ENCODE measurements around the gene SNTA1. TPM values are rescaled to one million over a fixed set of nuclear protein-coding genes. Genes with fewer than 3 reads are reported as not detected.

The SNTA1 gene
- total and polyA plus RNA-seq, 2 of the 8 experiments (the other 6 are each of a cell fraction or from before 2014, with no cell fraction given): 4.5 to 8.0 TPM

DNA sequence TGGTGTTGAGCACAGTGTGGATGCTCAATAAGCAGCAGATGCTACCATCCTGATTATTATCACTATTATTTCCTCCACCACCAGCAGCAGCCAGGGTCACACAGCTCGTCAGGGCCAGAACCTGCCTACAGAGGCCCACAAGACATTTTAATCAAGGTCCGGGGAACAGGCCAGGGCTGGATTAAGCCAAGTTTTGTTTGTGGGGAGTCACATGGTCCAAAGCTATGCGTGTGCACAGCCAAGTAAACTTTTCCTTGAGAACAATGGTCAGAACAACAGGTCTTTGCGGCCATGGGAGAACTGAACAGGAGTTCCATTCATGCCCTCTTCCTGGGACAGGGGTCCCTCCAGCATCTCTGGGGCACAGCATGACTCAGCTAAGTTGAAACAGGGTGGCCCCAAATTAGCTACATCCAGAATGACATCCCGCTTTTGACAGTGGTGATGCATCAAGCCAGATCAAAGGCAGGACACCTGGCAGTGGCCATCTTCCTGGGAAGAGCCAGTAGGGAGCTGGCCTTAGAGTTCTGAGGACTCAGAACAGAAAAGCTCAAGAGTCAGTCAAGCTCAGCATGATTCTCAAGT lies 11.7 kb downstream of the SNTA1 start:
- H3K4me2 ChIP-seq (ENCODE audit: insufficient read depth in 1 of 2, low read depth in 2 of 2, low read length in 2 of 2): no peak overlapping the region
- no peak overlapping the region for H3K4me3 ChIP-seq (ENCODE audit: extremely low read depth in 1 of 4, insufficient read depth in 2 of 4, low read depth in 3 of 4, low read length in 4 of 4)
- H3K79me2 ChIP-seq (ENCODE audit: control insufficient read depth in 1 of 2, insufficient read depth in 2 of 2, low read length in 2 of 2): no peaks in the 10 kb centered on the region
- H3K23me2 ChIP-seq (ENCODE audit: low read depth, low read length): no peaks in the 10 kb centered on the region
- no peak overlapping the region for H3K4ac ChIP-seq (replicated peaks; ENCODE audit: insufficient read length, low read depth, low read length)
- H2BK12ac ChIP-seq (ENCODE audit: low read depth, low read length): no peak overlapping the region
- no peak overlapping the region for H2BK20ac ChIP-seq (ENCODE audit: low read length)
- no peaks in the 10 kb centered on the region for H3K79me1 ChIP-seq (ENCODE audit: low read depth, low read length)
- TF ChIP-seq, protein P1, sequence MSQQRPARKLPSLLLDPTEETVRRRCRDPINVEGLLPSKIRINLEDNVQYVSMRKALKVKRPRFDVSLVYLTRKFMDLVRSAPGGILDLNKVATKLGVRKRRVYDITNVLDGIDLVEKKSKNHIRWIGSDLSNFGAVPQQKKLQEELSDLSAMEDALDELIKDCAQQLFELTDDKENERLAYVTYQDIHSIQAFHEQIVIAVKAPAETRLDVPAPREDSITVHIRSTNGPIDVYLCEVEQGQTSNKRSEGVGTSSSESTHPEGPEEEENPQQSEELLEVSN (IDR thresholded peaks at IDR 0.05): no peak
- no peak for TF ChIP-seq POLR2A (IDR thresholded peaks at IDR 0.05; ENCODE audit: control extremely low read depth in 1 of 2, low read depth in 2 of 2, low read length in 2 of 2)
- no peak for TF ChIP-seq SP1 (IDR thresholded peaks at IDR 0.05; ENCODE audit: low read depth, low read length)
- TF ChIP-seq KDM1A (IDR thresholded peaks at IDR 0.05; ENCODE audit: borderline replicate concordance, low read length): no peak
- no peak for TF ChIP-seq KDM5A (IDR thresholded peaks at IDR 0.05; ENCODE audit: low read length)
- TF ChIP-seq BACH1 (IDR thresholded peaks at IDR 0.05; ENCODE audit: low read length): peak; percentile 10; the same call in 1 of the 2 replicates
- H2AFZ ChIP-seq (ENCODE audit: low read length): no peak overlapping the region
- POLR2A ChIA-PET (ENCODE audit: partially characterized antibody): interaction anchor here (1.2 kb wide), 1 partner anchor 12 kb away, joined by 3 read pairs; no protein-coding TSS in a partner anchor
- H3K36me3 ChIP-seq (ENCODE audit: control insufficient read depth in 2 of 4, insufficient read depth in 4 of 4, low read length in 3 of 4): no peaks in the 10 kb centered on the region
- no peak overlapping the region for H2AK5ac ChIP-seq (ENCODE audit: low read depth, low read length)
- no peak overlapping the region for H3K23ac ChIP-seq (ENCODE audit: insufficient read length)
- H3K27ac ChIP-seq (ENCODE audit: low read depth, low read length): no peak overlapping the region
- H3K14ac ChIP-seq (ENCODE audit: insufficient read length): no peak overlapping the region
- H4K8ac ChIP-seq (ENCODE audit: extremely low read depth, insufficient read depth, low read length): no peak overlapping the region
- no peaks in the 10 kb centered on the region for H4K20me1 ChIP-seq (replicated peaks in 1 of 2; ENCODE audit: control insufficient read depth in 1 of 2, insufficient read depth in 2 of 2, low read length in 2 of 2)
- no peaks in the 10 kb centered on the region for H3K9me3 ChIP-seq (ENCODE audit: insufficient read depth in 2 of 2, low read depth in 1 of 2, low read length in 1 of 2)
- no peak overlapping the region for H2BK5ac ChIP-seq (ENCODE audit: low read depth, low read length)
- no peak overlapping the region for H2BK15ac ChIP-seq (ENCODE audit: low read length)
- H3K18ac ChIP-seq (ENCODE audit: extremely low read depth, low read length): no peak overlapping the region
- H4K91ac ChIP-seq (replicated peaks; ENCODE audit: insufficient read length, low read length): no peak overlapping the region
- no peak overlapping the region for H3K9ac ChIP-seq (replicated peaks in 1 of 4; ENCODE audit: extremely low read depth in 1 of 4, low read depth in 3 of 4, low read length in 3 of 4)
- H3K56ac ChIP-seq (replicated peaks; ENCODE audit: insufficient read length, low read depth, low read length): no peak overlapping the region
- H4K5ac ChIP-seq (ENCODE audit: insufficient read length, low read depth, low read length): no peak overlapping the region
- CTCF ChIA-PET (ENCODE audit: partially characterized antibody): interaction anchor here (0.5 to 1.3 kb wide), 3 partner anchors 10 to 67 kb away, joined by 3 to 5 read pairs (median 3); no protein-coding TSS in a partner anchor
- DNase-seq (ENCODE audit: low read depth in 1 of 2, low spot score in 2 of 2): no peak
- no peaks in the 10 kb centered on the region for H3K4me1 ChIP-seq (replicated peaks in 1 of 4; ENCODE audit: control insufficient read depth in 3 of 4, insufficient read depth in 4 of 4, low read length in 3 of 4)
- 82% methylated on average over 5 of the region's 5 CpGs; no CpG with 5 or more reads in 1 of the 2 experiments for WGBS, 2 experiments (ENCODE audit: extremely low coverage in 1 of 2, insufficient coverage in 1 of 2, insufficient read length in 1 of 2, insufficient replicate concordance in 2 of 2, low coverage in 1 of 2, low lambda C conversion rate in 2 of 2, missing lambda C conversion rate in 1 of 2)
- no peak for FAIRE-seq
- no peaks in the 10 kb centered on the region for H3K27me3 ChIP-seq (replicated peaks in 1 of 4; ENCODE audit: control insufficient read depth in 3 of 4, extremely low read depth in 1 of 4, insufficient read depth in 3 of 4, low read length in 3 of 4)
- no peak overlapping the region for H2BK120ac ChIP-seq (replicated peaks; ENCODE audit: low read depth, low read length)

Data from H1 (cell line).